IPS-20b (cell line): ENCODE results near the gene C15orf61.

Experiments
- H3K27ac ChIP-seq: one replicate; pipeline ENCODE4 v1.5.1; 2013; ENCODE audit warnings: low read length
- H3K27me3 ChIP-seq: 2 replicates; pipeline ENCODE4 v1.6.1; 2013; ENCODE audit warnings: mild to moderate bottlenecking, low read length, inconsistent platforms; ENCODE audit not compliant: insufficient read depth
- H3K36me3 ChIP-seq: 2 replicates; pipeline ENCODE4 v1.6.1; 2013; ENCODE audit warnings: low read depth, mild to moderate bottlenecking, inconsistent platforms, low read length, moderate library complexity; ENCODE audit not compliant: insufficient read depth
- H3K4me1 ChIP-seq: 2 replicates; pipeline ENCODE4 v1.6.1; 2013; ENCODE audit warnings: mild to moderate bottlenecking, control low read depth, inconsistent platforms, low read length, moderate library complexity; ENCODE audit not compliant: insufficient read depth
- H3K4me3 ChIP-seq: 2 replicates; pipeline ENCODE4 v1.5.1; 2013; ENCODE audit warnings: mild to moderate bottlenecking, low read length, inconsistent platforms
- H3K9ac ChIP-seq: 2 replicates; pipeline ENCODE4 v1.6.1; 2013; ENCODE audit warnings: low read depth, mild to moderate bottlenecking, inconsistent platforms, low read length, moderate library complexity
- H3K9me3 ChIP-seq: 2 replicates; pipeline ENCODE4 v1.6.1; 2013; ENCODE audit warnings: mild to moderate bottlenecking, low read depth, low read length, inconsistent platforms; ENCODE audit not compliant: insufficient read depth

Gene C15orf61

GRCh38 chr15:67558502-67558901, 37.6 kb downstream of the C15orf61 start:
- no peak overlapping the region for H3K27ac ChIP-seq
- peaks cover 3% of the 10 kb centered on the region; the same call in 1 of the 2 replicates for H3K36me3 ChIP-seq
- no peak overlapping the region for H3K4me3 ChIP-seq
- H3K9me3 ChIP-seq: no peaks in the 10 kb centered on the region
- H3K4me1 ChIP-seq: no peaks in the 10 kb centered on the region
- no peak overlapping the region for H3K9ac ChIP-seq
- no peaks in the 10 kb centered on the region for H3K27me3 ChIP-seq

- Histone ChIP-seq H3K4me3 (no peak overlapping the region), H3K9me3 (no peaks in the 10 kb centered on the region), H3K27me3 (no peaks in the 10 kb centered on the region), H3K9ac (no peak overlapping the region), H3K4me1 (peaks cover 2% of the 10 kb centered on the region; the same call in 1 of the 2 replicates), H3K27ac (no peak overlapping the region), H3K36me3 (peaks cover 3% of the 10 kb centered on the region; the same call in 1 of the 2 replicates)
Observed at GRCh38 chr15:67559158-67559557, 38.2 kb downstream of the C15orf61 start.

- peaks cover 3% of the 10 kb centered on the region; the same call in 1 of the 2 replicates for H3K36me3 ChIP-seq
- no peak overlapping the region for H3K27ac ChIP-seq
- H3K4me3 ChIP-seq: no peak overlapping the region
- no peaks in the 10 kb centered on the region for H3K27me3 ChIP-seq
- no peak overlapping the region for H3K9ac ChIP-seq
- peaks cover 3% of the 10 kb centered on the region; the same call in 1 of the 2 replicates for H3K4me1 ChIP-seq
- H3K9me3 ChIP-seq: no peaks in the 10 kb centered on the region
Observed at GRCh38 chr15:67559576-67559975, 38.6 kb downstream of the C15orf61 start.

GRCh38 chr15:67560320-67560719, 39.4 kb downstream of the C15orf61 start:
- Histone ChIP-seq H3K27ac (no peak overlapping the region), H3K36me3 (peaks cover 3% of the 10 kb centered on the region; the same call in 1 of the 2 replicates)

GRCh38 chr15:67563092-67563491, 42.2 kb downstream of the C15orf61 start:
- Histone ChIP-seq H3K4me1 (peaks cover 3% of the 10 kb centered on the region; the same call in 1 of the 2 replicates), H3K27ac (no peak overlapping the region), H3K36me3 (no peaks in the 10 kb centered on the region), H3K27me3 (no peaks in the 10 kb centered on the region), H3K9ac (no peak overlapping the region), H3K4me3 (no peak overlapping the region), H3K9me3 (no peaks in the 10 kb centered on the region)

More at GRCh38 chr15:67560320-67560719, 39.4 kb downstream of the C15orf61 start:
- no peaks in the 10 kb centered on the region for H3K9me3 ChIP-seq
- peaks cover 3% of the 10 kb centered on the region; the same call in 1 of the 2 replicates for H3K4me1 ChIP-seq
- no peaks in the 10 kb centered on the region for H3K27me3 ChIP-seq
- H3K9ac ChIP-seq: no peak overlapping the region
- no peak overlapping the region for H3K4me3 ChIP-seq

GRCh38 chr15:67564021-67564967, 43.4 kb downstream of the C15orf61 start:
- no peaks in the 10 kb centered on the region for H3K27me3 ChIP-seq
- peaks cover 3% of the 10 kb centered on the region; the same call in 1 of the 2 replicates for H3K4me1 ChIP-seq
- H3K9ac ChIP-seq: no peak overlapping the region
- H3K4me3 ChIP-seq: no peak overlapping the region
- no peaks in the 10 kb centered on the region for H3K9me3 ChIP-seq
- no peaks in the 10 kb centered on the region for H3K36me3 ChIP-seq
- no peak overlapping the region for H3K27ac ChIP-seq

GRCh38 chr15:67564968-67565345, 44.0 kb downstream of the C15orf61 start:
- Histone ChIP-seq H3K9me3 (no peaks in the 10 kb centered on the region), H3K27ac (no peak overlapping the region), H3K36me3 (no peaks in the 10 kb centered on the region), H3K27me3 (no peaks in the 10 kb centered on the region), H3K4me1 (peaks cover 3% of the 10 kb centered on the region; the same call in 1 of the 2 replicates), H3K9ac (no peak overlapping the region), H3K4me3 (no peak overlapping the region)

- Histone ChIP-seq H3K9ac (no peak overlapping the region), H3K4me1 (no peaks in the 10 kb centered on the region), H3K27ac (no peak overlapping the region), H3K27me3 (no peaks in the 10 kb centered on the region), H3K9me3 (no peaks in the 10 kb centered on the region), H3K36me3 (no peaks in the 10 kb centered on the region), H3K4me3 (no peak overlapping the region)
Observed at GRCh38 chr15:67569668-67570067, 48.7 kb downstream of the C15orf61 start.

GRCh38 chr15:67570875-67571647, 50.1 kb downstream of the C15orf61 start:
- Histone ChIP-seq H3K4me1 (no peaks in the 10 kb centered on the region; the same call in 1 of the 2 replicates), H3K27me3 (no peaks in the 10 kb centered on the region), H3K4me3 (no peak overlapping the region), H3K9me3 (no peaks in the 10 kb centered on the region), H3K36me3 (no peaks in the 10 kb centered on the region), H3K27ac (no peak overlapping the region), H3K9ac (no peak overlapping the region)

- Histone ChIP-seq H3K27ac (no peak overlapping the region), H3K4me1 (no peaks in the 10 kb centered on the region; the same call in 1 of the 2 replicates)
Observed at GRCh38 chr15:67571648-67572415, 50.9 kb downstream of the C15orf61 start.

GRCh38 chr15:67573194-67573593, 52.3 kb downstream of the C15orf61 start:
- Histone ChIP-seq H3K4me1 (no peaks in the 10 kb centered on the region; the same call in 1 of the 2 replicates), H3K36me3 (no peaks in the 10 kb centered on the region), H3K27ac (no peak overlapping the region), H3K9me3 (no peaks in the 10 kb centered on the region), H3K9ac (no peak overlapping the region), H3K27me3 (no peaks in the 10 kb centered on the region), H3K4me3 (no peak overlapping the region)

More at GRCh38 chr15:67571648-67572415, 50.9 kb downstream of the C15orf61 start:
- no peak overlapping the region for H3K4me3 ChIP-seq
- no peaks in the 10 kb centered on the region for H3K36me3 ChIP-seq
- H3K9me3 ChIP-seq: no peaks in the 10 kb centered on the region
- no peaks in the 10 kb centered on the region for H3K27me3 ChIP-seq
- no peak overlapping the region for H3K9ac ChIP-seq
